Measurements from ENCODE around the gene PCDHGA1.

- TF ChIP-seq POLR2A (IDR thresholded peaks at IDR 0.05; ENCODE audit: low read length): no peak
- no peak for TF ChIP-seq GATA1 (IDR thresholded peaks at IDR 0.05; ENCODE audit: low read depth, low read length)
Measured at GRCh38 chr5:141495453-141495811, 165.1 kb downstream of the PCDHGA1 start.
